CD8-positive, alpha-beta memory T cell (primary cell): ENCODE measurements around the gene PPEF1. TPM values are rescaled to one million over a fixed set of nuclear protein-coding genes. Genes with fewer than 3 reads are reported as not detected.
A peak's percentile ranks its signal among the peaks of the same experiment; 100 is the strongest.
"Not testable (repeated sequence)": the region's sequence is repeated elsewhere in the genome, so short reads cannot be mapped to it uniquely, and the experiment has no call there.

ENCODE experiments used
- CTCF ChIA-PET: fragments of 350-600 bp; sonication (Branson Sonifier 250); formaldehyde crosslinking; loops from one replicate; lab custom pipeline; 2021; ENCODE audit warnings: antibody characterized with exemption; lab: Charles Lee
- POLR2A ChIA-PET: fragments of 350-600 bp; sonication (Branson Sonifier 250); formaldehyde crosslinking; loops from one replicate; lab custom pipeline; 2021; ENCODE audit warnings: antibody characterized with exemption; lab: Charles Lee
- DNase-seq, 5 donors: peaks; one replicate each; pipeline versions ENCODE4 v3.0.0 to v3.0.0-alpha.2; 2020 to 2022; ENCODE audit warnings: mixed read lengths in 1 of 5
- H3K27ac ChIP-seq: one replicate; pipeline ENCODE4 v1.7.0; 2013; ENCODE audit warnings: low read depth, mild to moderate bottlenecking, low read length, moderate library complexity
- H3K27me3 ChIP-seq: 2 replicates; pipeline ENCODE4 v1.7.0; 2013; ENCODE audit warnings: low read length, mild to moderate bottlenecking; ENCODE audit not compliant: insufficient read depth, poor library complexity, severe bottlenecking
- H3K36me3 ChIP-seq: 2 replicates; pipeline ENCODE4 v1.7.0; 2013; ENCODE audit warnings: mild to moderate bottlenecking, low read length, moderate library complexity; ENCODE audit not compliant: insufficient read depth
- H3K4me1 ChIP-seq: 2 replicates; pipeline ENCODE4 v1.7.0; 2013; ENCODE audit warnings: mild to moderate bottlenecking, low read length, moderate library complexity; ENCODE audit not compliant: insufficient read depth
- H3K4me3 ChIP-seq: 2 replicates; pipeline ENCODE4 v1.7.0; 2013; ENCODE audit warnings: mild to moderate bottlenecking, low read length
- H3K9me3 ChIP-seq: 2 replicates; pipeline ENCODE4 v1.7.0; 2013; ENCODE audit warnings: mild to moderate bottlenecking, low read length
- H3K27ac Mint-ChIP-seq, 8 donors: one replicate each; pipeline ENCODE4 v1.8.0; 2020 to 2021; ENCODE audit warnings: mixed read lengths in 8 of 8, mild to moderate bottlenecking in 6 of 8, inconsistent platforms in 3 of 8, moderate library complexity in 3 of 8
- H3K27me3 Mint-ChIP-seq, 2 donors: one replicate each; pipeline ENCODE4 v1.8.0; 2020 to 2021; ENCODE audit warnings: mixed read lengths in 2 of 2, mild to moderate bottlenecking in 1 of 2, moderate library complexity in 1 of 2
- H3K36me3 Mint-ChIP-seq, 3 donors: one replicate each; pipeline ENCODE4 v1.8.0; 2020 to 2021; ENCODE audit warnings: mixed read lengths in 3 of 3, inconsistent platforms in 1 of 3, mild to moderate bottlenecking in 1 of 3
- H3K4me1 Mint-ChIP-seq, 3 donors: one replicate each; pipeline ENCODE4 v1.8.0; 2020 to 2021; ENCODE audit warnings: mixed read lengths in 3 of 3, inconsistent platforms in 1 of 3, mild to moderate bottlenecking in 1 of 3
- H3K4me3 Mint-ChIP-seq, 7 donors: one replicate each; pipeline ENCODE4 v1.8.0; 2020 to 2021; ENCODE audit warnings: mixed read lengths in 7 of 7, mild to moderate bottlenecking in 6 of 7, moderate library complexity in 4 of 7, inconsistent platforms in 2 of 7
- H3K9me3 Mint-ChIP-seq, 5 donors: one replicate each; pipeline ENCODE4 v1.8.0; 2020 to 2022; ENCODE audit warnings: mixed read lengths in 5 of 5, mild to moderate bottlenecking in 3 of 5, moderate library complexity in 2 of 5, inconsistent platforms in 1 of 5
- polyA plus RNA-seq: library from polyadenylated mRNA; unstranded; fragments of 300-500 nt; fragmentation: Illumina TruSeq; gene quantifications from one replicate; pipeline ENCODE4 v1.2.3, GENCODE V29; 2021
- total RNA-seq, 2 experiments: library from RNA; stranded (reverse); gene quantifications; one replicate each; pipeline ENCODE4 v1.2.3, GENCODE V29; 2021

PPEF1 gene
- total and polyA plus RNA-seq, 3 experiments from 2014 or later, result not detected

- H3K36me3 Mint-ChIP-seq, result no peaks in the 10 kb centered on the region
- H3K9me3 Mint-ChIP-seq, result peaks cover 0 to 2% (median 0%) of the 10 kb centered on the region in 5 donors
- H3K4me1 Mint-ChIP-seq, result no peaks in the 10 kb centered on the region
- CTCF ChIA-PET, result no interaction called here
- POLR2A ChIA-PET, result no interaction called here
- H3K4me1 ChIP-seq, result no peaks in the 10 kb centered on the region
- no peak overlapping the region for H3K4me3 Mint-ChIP-seq
- no peak overlapping the region for H3K4me3 ChIP-seq
- H3K36me3 ChIP-seq, result no peaks in the 10 kb centered on the region
- H3K9me3 ChIP-seq, result no peaks in the 10 kb centered on the region
- H3K27ac Mint-ChIP-seq, result no peak overlapping the region
- no peaks in the 10 kb centered on the region for H3K27me3 ChIP-seq
- no peak overlapping the region for H3K27ac ChIP-seq
- DNase-seq, result no peak
- H3K27me3 Mint-ChIP-seq, result peaks cover 0 to 11% of the 10 kb centered on the region in 2 donors
Observed at GRCh38 chrX:18714910-18715309, 7.5 kb downstream of the PPEF1 start.

- H3K4me1 ChIP-seq, result no peaks in the 10 kb centered on the region
- H3K27ac Mint-ChIP-seq, result no peak overlapping the region
- no peaks in the 10 kb centered on the region for H3K4me1 Mint-ChIP-seq
- peak overlapping the region in 1 of 7 donors; percentile 23 for H3K4me3 Mint-ChIP-seq
- peaks cover 0 to 9% of the 10 kb centered on the region in 2 donors for H3K27me3 Mint-ChIP-seq
- no peak overlapping the region for H3K4me3 ChIP-seq
- CTCF ChIA-PET, result no interaction called here
- H3K36me3 ChIP-seq, result no peaks in the 10 kb centered on the region
- no peak overlapping the region for H3K27ac ChIP-seq
- no peaks in the 10 kb centered on the region for H3K36me3 Mint-ChIP-seq
- no peaks in the 10 kb centered on the region for H3K9me3 ChIP-seq
- POLR2A ChIA-PET, result no interaction called here
- H3K27me3 ChIP-seq, result no peaks in the 10 kb centered on the region
- peaks cover 0 to 2% (median 1%) of the 10 kb centered on the region in 5 donors for H3K9me3 Mint-ChIP-seq
- DNase-seq, result no peak
Observed at GRCh38 chrX:18719852-18720251, 12.4 kb downstream of the PPEF1 start.

- Mint-ChIP-seq H3K27me3 (peaks cover 0 to 11% of the 10 kb centered on the region in 2 donors), H3K9me3 (peaks cover 0 to 2% (median 1%) of the 10 kb centered on the region in 5 donors), H3K27ac (no peak overlapping the region), H3K4me3 (no peak overlapping the region), H3K4me1 (no peaks in the 10 kb centered on the region), H3K36me3 (no peaks in the 10 kb centered on the region)
- Histone ChIP-seq H3K27me3 (no peaks in the 10 kb centered on the region), H3K4me3 (no peak overlapping the region), H3K36me3 (no peaks in the 10 kb centered on the region), H3K4me1 (no peaks in the 10 kb centered on the region), H3K9me3 (no peaks in the 10 kb centered on the region), H3K27ac (no peak overlapping the region)
- ChIA-PET POLR2A (no interaction called here), CTCF (no interaction called here)
- no peak for DNase-seq
Observed at GRCh38 chrX:18721683-18722499, 14.4 kb downstream of the PPEF1 start.

GRCh38 chrX:18722500-18723071 is 15.1 kb downstream of the PPEF1 start:
- Mint-ChIP-seq H3K4me1 (no peaks in the 10 kb centered on the region), H3K27ac (no peak overlapping the region), H3K9me3 (peaks cover 0 to 2% (median 1%) of the 10 kb centered on the region in 5 donors), H3K27me3 (peaks cover 0 to 11% of the 10 kb centered on the region in 2 donors), H3K36me3 (no peaks in the 10 kb centered on the region), H3K4me3 (no peak overlapping the region)
- POLR2A ChIA-PET, result no interaction called here
- CTCF ChIA-PET, result no interaction called here
- H3K27ac ChIP-seq, result no peak overlapping the region
- no peak overlapping the region for H3K4me3 ChIP-seq
- no peaks in the 10 kb centered on the region for H3K4me1 ChIP-seq
- H3K9me3 ChIP-seq, result no peaks in the 10 kb centered on the region
- no peaks in the 10 kb centered on the region for H3K36me3 ChIP-seq
- no peaks in the 10 kb centered on the region for H3K27me3 ChIP-seq
- DNase-seq, result no peak

- H3K27me3 Mint-ChIP-seq, result peaks cover 0 to 5% of the 10 kb centered on the region in 2 donors
- Histone ChIP-seq H3K36me3 (no peaks in the 10 kb centered on the region), H3K4me3 (no peak overlapping the region), H3K27ac (no peak overlapping the region), H3K9me3 (no peaks in the 10 kb centered on the region), H3K4me1 (no peaks in the 10 kb centered on the region), H3K27me3 (no peaks in the 10 kb centered on the region)
- H3K4me1 Mint-ChIP-seq, result no peaks in the 10 kb centered on the region
- POLR2A ChIA-PET, result no interaction called here
- CTCF ChIA-PET, result no interaction called here
- H3K9me3 Mint-ChIP-seq, result peaks cover 0 to 2% (median 0%) of the 10 kb centered on the region in 5 donors
- no peak overlapping the region for H3K27ac Mint-ChIP-seq
- no peak overlapping the region for H3K4me3 Mint-ChIP-seq
- H3K36me3 Mint-ChIP-seq, result no peaks in the 10 kb centered on the region
- DNase-seq, result no peak
Observed at GRCh38 chrX:18725310-18725943, 18.0 kb downstream of the PPEF1 start.

- DNase-seq, result no peak
- H3K27me3 Mint-ChIP-seq, result peaks cover 0 to 2% of the 10 kb centered on the region in 2 donors
- Histone ChIP-seq H3K36me3 (no peaks in the 10 kb centered on the region), H3K27me3 (no peaks in the 10 kb centered on the region), H3K4me1 (no peaks in the 10 kb centered on the region), H3K27ac (no peak overlapping the region), H3K9me3 (no peaks in the 10 kb centered on the region), H3K4me3 (no peak overlapping the region)
- H3K4me1 Mint-ChIP-seq, result no peaks in the 10 kb centered on the region
- ChIA-PET CTCF (no interaction called here), POLR2A (no interaction called here)
- no peaks in the 10 kb centered on the region for H3K36me3 Mint-ChIP-seq
- no peak overlapping the region for H3K4me3 Mint-ChIP-seq
- peaks cover 0 to 2% (median 0%) of the 10 kb centered on the region in 5 donors for H3K9me3 Mint-ChIP-seq
- no peak overlapping the region for H3K27ac Mint-ChIP-seq
Observed at GRCh38 chrX:18733287-18733686, 25.8 kb downstream of the PPEF1 start.

DNA sequence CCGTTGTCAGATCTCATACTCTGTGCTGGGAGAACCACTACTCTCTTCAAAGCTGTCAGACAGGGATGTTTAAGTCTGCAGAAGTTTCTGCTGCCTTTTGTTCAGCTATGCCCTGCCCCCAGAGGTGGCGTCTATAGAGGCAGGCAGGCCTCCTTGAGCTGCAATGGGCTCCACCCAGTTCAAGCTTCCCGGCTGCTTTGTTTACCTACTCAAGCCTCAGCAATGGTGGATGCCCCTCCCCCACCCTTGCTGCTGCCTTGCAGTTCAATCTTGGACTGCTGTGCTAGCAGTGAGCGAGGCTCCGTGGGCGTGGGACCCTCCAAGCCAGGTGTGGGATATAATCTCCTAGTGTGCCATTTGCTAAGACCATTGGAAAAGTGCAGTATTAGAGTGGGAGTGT is 32.2 kb downstream of the PPEF1 start:
- H3K27ac Mint-ChIP-seq, H3K4me1 Mint-ChIP-seq, POLR2A ChIA-PET, H3K4me1 ChIP-seq, CTCF ChIA-PET, H3K27me3 Mint-ChIP-seq, H3K27me3 ChIP-seq, H3K27ac ChIP-seq, H3K9me3 Mint-ChIP-seq, H3K4me3 ChIP-seq, H3K36me3 Mint-ChIP-seq, H3K36me3 ChIP-seq, DNase-seq, H3K4me3 Mint-ChIP-seq, H3K9me3 ChIP-seq: not testable (repeated sequence)

- H3K9me3 Mint-ChIP-seq, result peaks cover 0 to 3% (median 0%) of the 10 kb centered on the region in 5 donors
- H3K27me3 Mint-ChIP-seq, result peaks cover 0 to 6% of the 10 kb centered on the region in 2 donors
Observed at GRCh38 chrX:18748499-18748898, 41.1 kb downstream of the PPEF1 start.

More at GRCh38 chrX:18748499-18748898, 41.1 kb downstream of the PPEF1 start:
- Histone ChIP-seq H3K27me3 (no peaks in the 10 kb centered on the region), H3K4me1 (no peaks in the 10 kb centered on the region), H3K27ac (no peak overlapping the region), H3K9me3 (no peaks in the 10 kb centered on the region), H3K4me3 (no peak overlapping the region), H3K36me3 (no peaks in the 10 kb centered on the region)
- Mint-ChIP-seq H3K4me3 (no peak overlapping the region), H3K27ac (no peak overlapping the region), H3K36me3 (no peaks in the 10 kb centered on the region), H3K4me1 (no peaks in the 10 kb centered on the region)
- DNase-seq, result no peak
- CTCF ChIA-PET, result no interaction called here
- POLR2A ChIA-PET, result no interaction called here
